Stimulated activated CD8-positive, alpha-beta memory T cell treated with anti-CD3 and anti-CD28 coated beads, Interleukin-7, amount 100 ng/mL, for 24 hours (primary cell): Measurements from ENCODE around the gene NTSR2.

ENCODE experiments used
- DNase-seq: peaks from one replicate; pipeline ENCODE4 v3.0.0-alpha.2; 2020; ENCODE audit warnings: low read depth

NTSR2 gene

DNA sequence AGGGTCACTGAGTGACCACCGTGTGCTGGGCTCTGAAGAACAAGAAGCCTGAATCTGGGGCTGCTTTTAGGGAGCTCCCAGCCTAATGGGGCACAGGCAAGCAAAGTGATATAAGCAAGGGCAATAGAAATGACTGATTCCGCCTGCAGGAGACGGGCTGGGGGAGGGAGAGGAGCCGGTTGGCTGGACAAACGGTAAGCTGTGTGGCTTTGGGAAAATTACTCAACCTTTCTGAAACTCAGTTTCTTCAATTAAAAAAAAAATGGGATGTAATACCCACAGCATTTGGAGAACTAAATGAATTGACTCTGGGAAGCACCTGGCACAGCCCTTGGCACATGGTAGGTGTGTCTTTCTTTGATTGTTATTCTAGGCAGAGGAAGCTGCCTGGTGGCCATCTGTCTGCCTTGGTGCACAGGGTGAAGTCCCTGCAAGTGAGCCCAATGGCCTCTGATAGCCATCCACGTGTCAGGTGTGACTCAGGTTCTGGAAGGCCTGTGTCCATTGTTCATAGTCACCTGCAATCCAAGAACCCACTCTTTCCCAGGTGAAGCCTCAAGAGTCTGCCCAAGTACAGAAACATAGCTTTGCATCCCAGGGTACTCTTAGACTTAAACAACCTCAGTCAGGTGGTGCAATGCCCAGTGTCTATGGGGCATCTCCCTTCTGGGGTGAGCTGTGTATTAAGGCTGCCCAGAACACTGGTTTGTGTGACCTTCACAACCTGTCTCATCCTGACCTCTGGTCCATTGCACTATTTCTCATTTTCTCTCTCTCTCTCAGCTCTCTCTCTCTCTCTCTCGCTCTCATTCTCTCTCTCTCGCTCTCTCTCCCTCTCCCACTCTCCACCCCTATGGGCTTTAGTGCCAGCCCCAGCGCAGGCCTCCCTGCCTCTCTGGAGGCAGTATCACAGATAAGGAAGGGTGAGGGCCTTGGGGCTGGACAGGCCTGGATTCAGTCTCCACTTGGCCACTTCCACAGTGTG, 30.0 kb upstream of the NTSR2 start:
- no peak for DNase-seq

- no peak for DNase-seq
These were observed 28.3 kb upstream of the NTSR2 start for GRCh38 chr2:11698009-11698922.

DNA sequence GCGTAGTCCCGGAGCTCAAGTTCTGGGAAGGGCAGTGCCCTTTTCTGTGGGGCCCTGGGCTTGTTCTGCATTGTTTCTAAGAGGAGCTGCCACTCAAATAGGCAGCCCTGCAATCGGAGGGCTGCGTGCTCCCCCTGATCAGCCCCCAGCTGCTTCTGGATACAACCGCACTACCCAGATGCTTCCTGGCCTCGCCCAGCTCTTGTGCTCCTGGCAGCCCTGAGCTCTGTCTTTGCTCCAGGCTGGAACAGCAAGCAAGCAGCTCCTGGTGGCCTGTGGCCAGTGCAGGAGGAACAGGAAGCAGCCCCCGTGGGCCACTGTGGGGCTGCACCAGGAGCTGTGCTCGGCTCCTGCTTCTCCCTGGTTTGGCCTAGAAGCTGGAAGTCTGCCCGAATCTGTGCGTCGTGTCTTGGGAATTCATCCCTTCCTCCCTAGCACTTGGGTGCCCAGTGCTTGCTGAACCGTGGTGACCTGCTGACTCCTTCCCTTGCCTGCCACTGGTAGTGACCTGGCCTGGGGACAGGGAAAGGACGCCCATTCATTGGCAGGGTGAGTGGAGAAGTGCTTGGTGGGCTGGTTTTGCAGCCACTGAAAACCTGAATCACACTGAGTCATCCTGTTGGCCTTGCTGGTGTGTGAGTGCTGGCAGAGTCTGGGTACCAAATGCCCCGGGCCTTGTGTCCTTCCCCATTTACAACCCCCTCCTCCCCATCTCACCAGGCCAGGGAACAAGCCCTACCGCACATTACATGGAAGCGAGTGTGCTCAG, 27.3 kb upstream of the NTSR2 start:
- no peak for DNase-seq

GRCh38 chr2:11696736-11697102, 26.7 kb upstream of the NTSR2 start:
- DNase-seq = no peak

- no peak for DNase-seq
These were observed 25.6 kb upstream of the NTSR2 start for GRCh38 chr2:11695576-11695975.

GRCh38 chr2:11692966-11693521, 23.0 kb upstream of the NTSR2 start:
- DNase-seq = peak; percentile 31

GRCh38 chr2:11691076-11691660, 21.2 kb upstream of the NTSR2 start:
- DNase-seq = no peak

- peak; percentile 71 for DNase-seq
These were observed 18.5 kb upstream of the NTSR2 start for GRCh38 chr2:11688222-11689069.

DNA sequence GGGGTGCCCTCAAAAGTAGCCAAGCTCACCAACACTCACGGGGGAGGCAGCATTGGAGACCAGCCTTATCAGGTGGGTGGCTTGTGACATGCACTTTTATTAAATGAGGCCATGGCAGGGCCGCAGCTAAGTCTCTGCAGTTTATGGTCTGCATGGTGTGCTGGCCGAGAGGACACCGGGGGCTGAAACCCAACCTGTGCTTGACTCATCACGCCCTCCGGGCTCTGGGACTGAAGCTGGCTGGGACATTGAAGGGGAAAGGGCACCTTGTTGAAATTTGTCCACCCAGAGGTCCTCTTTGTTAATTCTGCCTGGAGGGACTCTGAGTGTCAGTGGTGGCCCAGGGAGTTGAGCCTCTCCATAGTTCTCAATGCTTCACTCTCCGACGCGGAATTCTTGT, 17.7 kb upstream of the NTSR2 start:
- no peak for DNase-seq

DNA sequence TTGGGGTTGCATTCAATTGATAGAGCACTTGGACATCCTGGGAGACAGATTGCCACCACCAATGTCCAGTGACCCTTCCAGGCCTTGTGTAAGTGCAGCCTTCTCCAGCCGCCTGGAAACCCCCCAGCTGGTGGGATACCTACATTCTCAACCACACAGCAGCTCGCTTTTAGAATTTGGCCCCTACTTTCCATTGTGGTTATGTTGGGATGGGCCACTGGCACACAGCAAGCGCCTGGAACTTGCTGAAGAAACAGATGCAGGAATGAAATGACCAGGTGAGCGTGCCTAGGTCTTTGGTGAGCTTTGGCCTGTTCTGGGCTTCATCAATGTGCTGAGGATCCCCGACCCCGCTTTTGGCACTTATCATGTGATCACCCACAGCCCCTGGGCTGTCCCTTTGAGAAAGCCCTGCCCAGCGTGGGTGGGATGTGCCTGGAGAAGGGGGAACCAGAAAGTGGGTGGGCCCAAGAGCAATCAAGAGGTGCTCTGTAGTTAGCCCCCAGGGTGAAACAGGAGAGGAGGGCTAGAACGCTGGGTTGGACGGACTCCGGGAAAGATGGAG, 16.0 kb upstream of the NTSR2 start:
- no peak for DNase-seq

DNA sequence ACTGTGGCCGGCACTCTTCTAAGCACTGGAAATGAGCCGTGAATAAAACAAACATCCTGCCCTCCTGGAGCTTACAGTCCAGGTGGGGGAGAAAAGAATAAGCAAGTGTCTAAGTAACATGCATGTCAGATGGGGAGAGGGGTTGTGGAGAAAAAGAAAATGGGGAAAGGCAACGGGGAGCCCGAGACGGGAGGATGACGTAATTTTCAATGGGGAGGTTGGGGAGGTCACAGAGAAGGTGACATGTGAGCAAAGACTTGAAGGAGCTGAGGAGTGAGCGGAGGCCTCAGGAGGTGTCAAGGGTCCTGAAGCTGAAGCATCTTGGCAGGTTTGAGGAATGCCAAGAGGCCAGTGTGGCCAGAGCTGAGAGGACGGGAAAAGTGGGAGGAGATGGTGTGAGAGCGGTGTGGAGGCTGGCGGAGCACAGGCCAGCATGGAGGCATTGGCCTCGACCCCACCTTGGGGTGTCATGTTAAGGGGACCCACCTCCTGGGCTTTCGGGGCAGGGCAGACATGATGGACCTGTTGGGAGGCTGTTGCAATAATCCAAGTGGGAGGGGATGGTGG, 15.0 kb upstream of the NTSR2 start:
- no peak for DNase-seq

DNA sequence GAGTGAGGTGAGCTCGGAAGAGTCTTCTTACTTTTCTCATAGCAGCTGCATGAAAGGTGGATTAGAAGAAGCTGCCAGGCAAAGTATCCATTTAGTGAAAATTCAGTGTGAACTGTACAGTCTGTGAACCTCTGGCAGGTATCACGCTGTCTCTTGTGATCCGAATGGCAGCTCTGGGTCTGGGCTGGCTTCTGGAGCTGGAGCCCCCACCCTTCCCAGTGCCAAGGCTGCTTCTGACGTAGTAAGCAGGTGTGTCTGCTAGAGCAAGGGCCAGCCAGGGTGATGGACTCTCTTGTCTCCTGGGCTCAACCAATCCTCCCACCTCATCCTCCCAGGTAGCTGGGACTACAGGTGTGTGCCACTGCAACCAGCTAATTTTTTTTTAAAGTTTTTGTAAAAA, 14.0 kb upstream of the NTSR2 start:
- no peak for DNase-seq

GRCh38 chr2:11683476-11683875, 13.5 kb upstream of the NTSR2 start:
- no peak for DNase-seq

GRCh38 chr2:11682590-11682915, 12.6 kb upstream of the NTSR2 start:
- DNase-seq = no peak

GRCh38 chr2:11681722-11682589, 12.0 kb upstream of the NTSR2 start:
- DNase-seq = peak; percentile 28

- DNase-seq = no peak
These were observed 11.1 kb upstream of the NTSR2 start for GRCh38 chr2:11680901-11681721.

DNA sequence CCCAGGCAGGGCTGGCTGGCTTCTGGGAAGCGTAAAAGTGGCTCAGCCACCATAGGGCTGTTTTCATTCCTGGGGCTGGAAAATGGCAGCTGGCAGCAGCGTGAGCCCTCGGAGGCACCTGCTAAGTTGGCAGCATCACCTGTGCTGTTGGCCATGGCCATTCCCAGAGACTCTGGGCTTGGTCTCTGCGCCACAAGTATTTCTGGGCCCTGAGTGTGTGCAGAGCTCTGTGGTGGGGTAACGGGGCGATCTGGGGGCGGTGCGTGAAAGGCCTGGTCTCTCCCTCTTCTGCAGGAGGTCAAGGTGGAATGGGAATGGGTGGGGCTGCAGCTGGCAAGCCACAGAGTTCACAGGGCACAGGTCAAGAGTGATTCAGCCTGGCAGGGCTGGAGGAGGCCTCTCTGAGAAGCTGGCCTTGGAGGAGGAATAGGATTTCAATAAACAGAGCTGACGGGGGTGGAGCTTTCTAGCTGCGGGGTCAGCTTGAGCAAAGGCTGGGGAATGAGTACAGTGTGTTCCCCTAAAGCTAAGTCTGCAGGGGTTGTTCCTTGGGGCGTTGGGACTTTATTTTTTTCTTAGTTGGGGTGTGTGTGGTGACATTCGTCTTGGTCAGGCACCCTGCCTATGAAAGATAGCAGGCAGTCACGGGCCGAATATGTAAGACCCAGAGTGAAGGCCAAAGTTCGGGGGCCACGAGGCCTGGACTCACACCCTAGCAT, 10.3 kb upstream of the NTSR2 start:
- no peak for DNase-seq
